HL-60/S4 treated with phorbol 12-myristate 13-acetate at 8.2 ng/mL for 4 days and 3 days (cell line): ENCODE data around the gene BMP10.

Source experiments
- in situ Hi-C: fragments of 300-500 bp; cut with MboI; formaldehyde crosslinking; loops from 2 replicates; pipeline ENCODE4 v1.15.0; 2022; ENCODE audit warnings: low sequenced_read_pairs

BMP10 gene

GRCh38 chr2:68825866-68826265 lies 45.3 kb downstream of the BMP10 start:
- in situ Hi-C loops: no loop called here

- in situ Hi-C loops: no loop called here
Observed at GRCh38 chr2:68824831-68825230, 46.4 kb downstream of the BMP10 start.

GRCh38 chr2:68822207-68822872 lies 48.9 kb downstream of the BMP10 start:
- in situ Hi-C loops: no loop called here

GRCh38 chr2:68819556-68819955 lies 51.6 kb downstream of the BMP10 start:
- in situ Hi-C loops: no loop called here

- in situ Hi-C loops: no loop called here
Observed at GRCh38 chr2:68817306-68817705, 53.9 kb downstream of the BMP10 start.
